GM10266 (cell line): ENCODE measurements around the gene GPR42.
A peak's percentile ranks its signal among the peaks of the same experiment; 100 is the strongest.
"Not testable (repeated sequence)": the region's sequence is repeated elsewhere in the genome, so short reads cannot be mapped to it uniquely, and the experiment has no call there.

Experiments
- DNase-seq: peaks from one replicate; pipeline ENCODE4 v3.0.0; 2012; ENCODE audit errors: extremely low spot score
- TF ChIP-seq, protein P1 (sequence below): IDR thresholded peaks from 2 replicates; pipeline ENCODE4 v1.5.1; 2012; ENCODE audit warnings: mild to moderate bottlenecking, low read depth; ENCODE audit not compliant: control insufficient read depth, insufficient read depth; ENCODE audit errors: missing control alignments

The GPR42 gene

GRCh38 chr19:35357867-35358573 is 12.8 kb upstream of the GPR42 start, which contains the start of gene FFAR3:
Gene FFAR3, plus strand, starts transcription at chr19:35358460. Its CDS starts 431 bp downstream, at chr19:35358891.
- no peak for DNase-seq
- TF ChIP-seq, protein P1, sequence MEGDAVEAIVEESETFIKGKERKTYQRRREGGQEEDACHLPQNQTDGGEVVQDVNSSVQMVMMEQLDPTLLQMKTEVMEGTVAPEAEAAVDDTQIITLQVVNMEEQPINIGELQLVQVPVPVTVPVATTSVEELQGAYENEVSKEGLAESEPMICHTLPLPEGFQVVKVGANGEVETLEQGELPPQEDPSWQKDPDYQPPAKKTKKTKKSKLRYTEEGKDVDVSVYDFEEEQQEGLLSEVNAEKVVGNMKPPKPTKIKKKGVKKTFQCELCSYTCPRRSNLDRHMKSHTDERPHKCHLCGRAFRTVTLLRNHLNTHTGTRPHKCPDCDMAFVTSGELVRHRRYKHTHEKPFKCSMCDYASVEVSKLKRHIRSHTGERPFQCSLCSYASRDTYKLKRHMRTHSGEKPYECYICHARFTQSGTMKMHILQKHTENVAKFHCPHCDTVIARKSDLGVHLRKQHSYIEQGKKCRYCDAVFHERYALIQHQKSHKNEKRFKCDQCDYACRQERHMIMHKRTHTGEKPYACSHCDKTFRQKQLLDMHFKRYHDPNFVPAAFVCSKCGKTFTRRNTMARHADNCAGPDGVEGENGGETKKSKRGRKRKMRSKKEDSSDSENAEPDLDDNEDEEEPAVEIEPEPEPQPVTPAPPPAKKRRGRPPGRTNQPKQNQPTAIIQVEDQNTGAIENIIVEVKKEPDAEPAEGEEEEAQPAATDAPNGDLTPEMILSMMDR = no peak

GRCh38 chr19:35358834-35359233 is 12.0 kb upstream of the GPR42 start:
- DNase-seq = not testable (repeated sequence)
- TF ChIP-seq, protein P1 = peak; percentile 5

- not testable (repeated sequence) for DNase-seq
Measured at GRCh38 chr19:35359395-35359794, 11.5 kb upstream of the GPR42 start.

- DNase-seq = not testable (repeated sequence)
Measured at GRCh38 chr19:35360081-35360480, 10.8 kb upstream of the GPR42 start.

GRCh38 chr19:35360880-35361420 is 9.9 kb upstream of the GPR42 start:
- no peak for DNase-seq
- TF ChIP-seq, protein P1 = no peak

DNA sequence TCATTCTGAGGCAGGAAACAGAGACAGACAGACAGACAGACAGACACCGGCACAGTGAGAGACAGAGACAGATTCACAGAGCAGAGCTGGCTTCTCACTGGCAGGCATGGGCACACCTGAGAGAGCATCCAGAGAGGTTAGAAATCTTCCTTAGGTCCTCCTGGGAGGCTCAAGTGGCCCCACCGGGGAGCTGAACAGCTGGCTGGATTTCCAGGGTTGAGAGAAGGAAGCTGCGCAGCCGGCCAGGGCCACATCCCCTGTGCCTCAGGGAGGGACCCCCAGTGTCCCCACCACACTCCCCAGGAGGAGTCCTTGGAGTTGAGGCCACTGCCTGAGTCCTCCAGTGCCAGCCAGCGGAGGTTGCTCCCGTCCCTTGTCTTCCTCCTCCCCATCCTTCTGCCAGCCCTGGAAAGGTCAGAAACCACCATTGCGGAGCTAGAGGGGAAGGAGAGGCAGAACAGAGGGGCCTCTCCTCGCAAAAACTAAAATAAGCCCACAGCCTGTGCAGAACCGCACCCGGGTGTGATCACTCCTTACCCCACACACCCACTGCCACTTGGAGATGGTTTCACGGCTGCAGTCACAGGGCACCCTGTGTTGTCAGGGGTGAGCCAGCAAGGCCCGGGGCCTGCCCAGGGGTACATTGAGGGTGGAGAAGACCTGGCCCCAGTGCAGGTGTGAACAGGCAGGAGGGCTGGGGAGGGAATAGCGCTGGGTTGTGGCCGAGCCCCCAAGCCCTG is 8.4 kb upstream of the GPR42 start:
- DNase-seq = no peak
- TF ChIP-seq, protein P1 = no peak

DNA sequence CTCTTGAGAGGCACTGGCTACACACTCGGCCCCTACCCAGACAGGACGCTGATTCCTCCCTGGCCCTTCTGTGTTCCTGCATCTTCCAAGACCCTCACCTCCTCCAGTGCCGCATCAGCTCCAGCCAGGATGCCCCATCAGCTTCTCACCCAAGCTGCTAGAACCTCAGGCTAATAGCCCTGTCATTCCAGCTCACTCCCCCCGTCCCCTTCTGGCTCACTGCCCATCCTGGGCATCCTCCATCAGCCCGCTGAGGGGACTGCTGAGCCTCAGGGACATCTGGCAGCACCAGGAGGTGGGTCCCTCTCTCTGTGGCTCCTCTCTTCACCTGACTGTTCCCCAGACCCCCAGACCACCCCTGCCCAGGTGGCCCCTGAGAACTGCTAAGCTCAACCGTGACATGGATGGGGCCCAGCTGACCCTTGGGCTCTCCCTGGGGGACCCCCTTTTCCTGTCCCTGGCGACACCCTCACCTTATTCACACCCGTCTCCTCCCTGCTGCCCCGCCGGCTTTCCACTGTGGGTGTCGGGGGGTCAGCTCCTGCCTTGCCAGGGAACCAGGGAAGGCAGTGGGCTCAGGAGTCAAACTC is 7.8 kb upstream of the GPR42 start:
- DNase-seq = no peak
- TF ChIP-seq, protein P1 = no peak
